A673 (cell line): ENCODE results near the gene TWIST1. TPM values are rescaled to one million over a fixed set of nuclear protein-coding genes. Genes with fewer than 3 reads are reported as not detected.

ENCODE experiments used
- BruUV-seq: library from RNA; stranded (reverse); fragments of 400-500 nt; replicated peaks from 2 replicates; lab custom pipeline; 2021; lab: Mats Ljungman, UMichigan
- CTCF ChIA-PET: fragments of 300-600 bp; sonication (Branson Sonifier 250); formaldehyde crosslinking; loops from one replicate; lab custom pipeline; 2022; ENCODE audit warnings: antibody characterized with exemption; lab: Charles Lee
- POLR2A ChIA-PET: fragments of 300-600 bp; sonication (Branson Sonifier 250); formaldehyde crosslinking; loops from one replicate; lab custom pipeline; 2022; ENCODE audit warnings: antibody characterized with exemption; ENCODE audit not compliant: low non-redundant PET; lab: Charles Lee
- DNase-seq: peaks from one replicate; pipeline ENCODE4 v3.0.0-alpha.2; 2015; ENCODE audit warnings: low spot score
- H3K27ac ChIP-seq: fragments of 200-600 bp; sonication (generic); 2 replicates; pipeline ENCODE4 v1.5.1; 2016; ENCODE audit warnings: mixed run types, low read depth, mild to moderate bottlenecking, mixed read lengths, antibody characterized with exemption, low read length; ENCODE audit not compliant: poor library complexity, severe bottlenecking
- H3K27me3 ChIP-seq: fragments of 200-600 bp; sonication (generic); replicated peaks from 2 replicates; pipeline ENCODE4 v1.6.1; 2017; ENCODE audit warnings: mixed run types, low read depth, mild to moderate bottlenecking, mixed read lengths, antibody characterized with exemption, low read length; ENCODE audit not compliant: insufficient read depth, poor library complexity
- H3K36me3 ChIP-seq: fragments of 200-600 bp; sonication (generic); 2 replicates; pipeline ENCODE4 v1.6.1; 2016; ENCODE audit warnings: mixed run types, mild to moderate bottlenecking, mixed read lengths, antibody characterized with exemption, low read length; ENCODE audit not compliant: insufficient read depth, poor library complexity, severe bottlenecking
- H3K4me1 ChIP-seq: fragments of 200-600 bp; sonication (generic); 2 replicates; pipeline ENCODE4 v1.6.1; 2017; ENCODE audit warnings: mixed run types, mild to moderate bottlenecking, mixed read lengths, antibody characterized with exemption, low read length; ENCODE audit not compliant: insufficient read depth, poor library complexity, severe bottlenecking
- H3K4me3 ChIP-seq: fragments of 200-600 bp; sonication (generic); 2 replicates; pipeline ENCODE4 v1.5.1; 2016; ENCODE audit warnings: low read depth, mixed run types, mild to moderate bottlenecking, mixed read lengths, low read length; ENCODE audit not compliant: poor library complexity, severe bottlenecking
- H3K9me3 ChIP-seq: fragments of 200-600 bp; sonication (generic); 2 replicates; pipeline ENCODE4 v1.6.1; 2016; ENCODE audit warnings: mixed run types, low read depth, mild to moderate bottlenecking, mixed read lengths, antibody characterized with exemption, low read length; ENCODE audit not compliant: poor library complexity, severe bottlenecking
- EZH2 ChIP-seq: fragments of 200-600 bp; sonication (generic); IDR thresholded peaks from 2 replicates; pipeline ENCODE4 v1.6.1; 2017; ENCODE audit warnings: borderline replicate concordance, low read depth, mild to moderate bottlenecking, mixed read lengths, antibody characterized with exemption, low read length; ENCODE audit not compliant: poor library complexity, severe bottlenecking
- intact Hi-C: fragments of 100-400 bp; cut with micrococcal nuclease; formaldehyde crosslinking; loops from one replicate; pipeline ENCODE4 v1.10.0; 2022; ENCODE audit not compliant: unreplicated experiment
- total RNA-seq: library from RNA; stranded (reverse); gene quantifications from 2 replicates; pipeline ENCODE4 v1.2.3, GENCODE V29; 2021
- TF ChIP-seq, protein P1 (sequence below): fragments of 300-800, 200-600 bp; sonication (generic); conservative IDR thresholded peaks from 2 replicates; pipeline ENCODE4 v1.5.1; 2017; ENCODE audit warnings: low read depth, mild to moderate bottlenecking, antibody characterized with exemption, low read length, moderate library complexity, mixed read lengths

TWIST1 gene
- total RNA-seq, 1 experiment from 2014 or later: 41.6 TPM

DNA sequence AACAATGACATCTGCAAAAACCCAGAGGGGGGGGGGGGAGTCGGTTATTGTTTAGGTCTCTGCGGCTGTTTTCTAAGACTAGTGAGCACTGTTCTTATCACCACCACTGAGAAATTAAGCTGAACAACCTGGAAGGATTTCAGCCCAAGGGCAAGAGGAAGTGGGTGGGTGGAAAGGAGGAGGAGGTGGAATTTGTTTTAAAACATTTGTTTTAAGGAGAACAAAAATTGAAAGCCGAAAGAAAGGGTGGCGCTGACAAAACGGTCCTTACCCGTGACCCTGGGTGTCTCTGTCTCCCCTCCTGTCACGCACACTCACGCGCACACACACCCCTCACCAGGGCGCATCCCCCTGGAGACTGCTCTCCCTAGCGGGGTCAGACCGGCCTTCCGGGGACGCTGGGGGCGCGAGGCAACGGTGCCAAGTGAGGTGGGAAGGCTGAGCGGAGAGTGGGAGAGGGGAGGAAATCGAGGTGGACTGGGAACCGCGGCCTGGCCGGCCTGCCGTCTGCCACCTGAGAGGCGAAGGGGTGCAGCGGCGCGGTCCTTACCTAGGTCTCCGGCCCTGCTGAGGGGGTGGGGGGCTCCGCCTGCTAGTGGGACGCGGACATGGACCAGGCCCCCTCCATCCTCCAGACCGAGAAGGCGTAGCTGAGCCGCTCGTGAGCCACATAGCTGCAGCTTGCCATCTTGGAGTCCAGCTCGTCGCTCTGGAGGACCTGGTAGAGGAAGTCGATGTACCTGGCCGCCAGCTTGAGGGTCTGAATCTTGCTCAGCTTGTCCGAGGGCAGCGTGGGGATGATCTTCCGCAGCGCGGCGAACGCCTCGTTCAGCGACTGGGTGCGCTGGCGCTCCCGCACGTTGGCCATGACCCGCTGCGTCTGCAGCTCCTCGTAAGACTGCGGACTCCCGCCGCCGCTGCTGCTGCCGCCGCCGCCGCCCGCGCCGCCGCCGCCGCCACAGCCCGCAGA is 1.0 kb downstream of the TWIST1 start:
- ChIA-PET POLR2A (no interaction called here), CTCF (interaction anchor here (0.6 to 1.9 kb wide), 4 partner anchors 484 to 1619 kb away, joined by 5 to 21 read pairs (median 8); no protein-coding TSS in a partner anchor)
- Histone ChIP-seq H3K36me3 (peaks cover 13% of the 10 kb centered on the region), H3K4me3 (peak overlapping the region; percentile 96), H3K9me3 (no peaks in the 10 kb centered on the region), H3K27me3 (no peaks in the 10 kb centered on the region), H3K27ac (peak overlapping the region; percentile 80), H3K4me1 (peaks cover 23% of the 10 kb centered on the region)
- no TSS peak for BruUV-seq
- TF ChIP-seq, protein P1, sequence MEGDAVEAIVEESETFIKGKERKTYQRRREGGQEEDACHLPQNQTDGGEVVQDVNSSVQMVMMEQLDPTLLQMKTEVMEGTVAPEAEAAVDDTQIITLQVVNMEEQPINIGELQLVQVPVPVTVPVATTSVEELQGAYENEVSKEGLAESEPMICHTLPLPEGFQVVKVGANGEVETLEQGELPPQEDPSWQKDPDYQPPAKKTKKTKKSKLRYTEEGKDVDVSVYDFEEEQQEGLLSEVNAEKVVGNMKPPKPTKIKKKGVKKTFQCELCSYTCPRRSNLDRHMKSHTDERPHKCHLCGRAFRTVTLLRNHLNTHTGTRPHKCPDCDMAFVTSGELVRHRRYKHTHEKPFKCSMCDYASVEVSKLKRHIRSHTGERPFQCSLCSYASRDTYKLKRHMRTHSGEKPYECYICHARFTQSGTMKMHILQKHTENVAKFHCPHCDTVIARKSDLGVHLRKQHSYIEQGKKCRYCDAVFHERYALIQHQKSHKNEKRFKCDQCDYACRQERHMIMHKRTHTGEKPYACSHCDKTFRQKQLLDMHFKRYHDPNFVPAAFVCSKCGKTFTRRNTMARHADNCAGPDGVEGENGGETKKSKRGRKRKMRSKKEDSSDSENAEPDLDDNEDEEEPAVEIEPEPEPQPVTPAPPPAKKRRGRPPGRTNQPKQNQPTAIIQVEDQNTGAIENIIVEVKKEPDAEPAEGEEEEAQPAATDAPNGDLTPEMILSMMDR: no peak
- no peak for TF ChIP-seq EZH2
- DNase-seq: peak; percentile 60
- intact Hi-C loops: loop anchor here (5.0 kb wide), 2 partner anchors 449 to 764 kb away; no protein-coding TSS in a partner anchor

DNA sequence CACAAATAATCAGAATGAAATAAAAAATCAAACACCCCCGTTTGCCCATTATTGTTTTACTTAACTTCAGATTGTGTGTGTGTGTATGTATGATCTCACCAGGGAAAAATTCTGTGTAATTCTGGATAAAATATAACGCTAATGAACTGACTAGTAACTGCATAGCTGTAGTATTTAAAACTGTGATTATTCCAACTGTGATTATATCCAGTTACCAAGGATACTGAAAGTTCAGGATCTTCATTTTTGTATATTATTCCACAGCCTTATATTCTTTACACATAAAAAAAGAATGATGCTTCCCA is 2.9 kb downstream of the TWIST1 start:
- H3K4me3 ChIP-seq: peak overlapping the region; percentile 96
- no peak overlapping the region for H3K27ac ChIP-seq
- TF ChIP-seq, protein P1: no peak
- TF ChIP-seq EZH2: no peak
- H3K9me3 ChIP-seq: no peaks in the 10 kb centered on the region
- POLR2A ChIA-PET: no interaction called here
- no TSS peak for BruUV-seq
- CTCF ChIA-PET: no interaction called here
- H3K27me3 ChIP-seq: no peaks in the 10 kb centered on the region
- H3K4me1 ChIP-seq: peaks cover 23% of the 10 kb centered on the region
- DNase-seq: no peak
- peaks cover 13% of the 10 kb centered on the region for H3K36me3 ChIP-seq
- intact Hi-C loops: no loop called here

GRCh38 chr7:19113855-19114550 is 3.4 kb downstream of the TWIST1 start:
- Histone ChIP-seq H3K4me3 (peak overlapping the region; percentile 96), H3K9me3 (no peaks in the 10 kb centered on the region), H3K27ac (no peak overlapping the region), H3K36me3 (peaks cover 13% of the 10 kb centered on the region), H3K4me1 (peaks cover 24% of the 10 kb centered on the region), H3K27me3 (no peaks in the 10 kb centered on the region)
- intact Hi-C loops: no loop called here
- ChIA-PET CTCF (no interaction called here), POLR2A (no interaction called here)
- TF ChIP-seq, protein P1: no peak
- no peak for TF ChIP-seq EZH2
- DNase-seq: no peak
- no TSS peak for BruUV-seq
